ENCODE measurements around the gene LIN37. TPM values are rescaled to one million over a fixed set of nuclear protein-coding genes. Genes with fewer than 3 reads are reported as not detected.
A peak's percentile ranks its signal among the peaks of the same experiment; 100 is the strongest.

The LIN37 gene
- total RNA-seq, 1 experiment from 2014 or later: 5.9 TPM

GRCh38 chr19:35767288-35768081 lies 19.1 kb downstream of the LIN37 start:
- no peak overlapping the region for H3K4me2 ChIP-seq (ENCODE audit: insufficient read depth, insufficient read length, low read length)
- TF ChIP-seq, protein P1, sequence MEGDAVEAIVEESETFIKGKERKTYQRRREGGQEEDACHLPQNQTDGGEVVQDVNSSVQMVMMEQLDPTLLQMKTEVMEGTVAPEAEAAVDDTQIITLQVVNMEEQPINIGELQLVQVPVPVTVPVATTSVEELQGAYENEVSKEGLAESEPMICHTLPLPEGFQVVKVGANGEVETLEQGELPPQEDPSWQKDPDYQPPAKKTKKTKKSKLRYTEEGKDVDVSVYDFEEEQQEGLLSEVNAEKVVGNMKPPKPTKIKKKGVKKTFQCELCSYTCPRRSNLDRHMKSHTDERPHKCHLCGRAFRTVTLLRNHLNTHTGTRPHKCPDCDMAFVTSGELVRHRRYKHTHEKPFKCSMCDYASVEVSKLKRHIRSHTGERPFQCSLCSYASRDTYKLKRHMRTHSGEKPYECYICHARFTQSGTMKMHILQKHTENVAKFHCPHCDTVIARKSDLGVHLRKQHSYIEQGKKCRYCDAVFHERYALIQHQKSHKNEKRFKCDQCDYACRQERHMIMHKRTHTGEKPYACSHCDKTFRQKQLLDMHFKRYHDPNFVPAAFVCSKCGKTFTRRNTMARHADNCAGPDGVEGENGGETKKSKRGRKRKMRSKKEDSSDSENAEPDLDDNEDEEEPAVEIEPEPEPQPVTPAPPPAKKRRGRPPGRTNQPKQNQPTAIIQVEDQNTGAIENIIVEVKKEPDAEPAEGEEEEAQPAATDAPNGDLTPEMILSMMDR (conservative IDR thresholded peaks at IDR 0.05): no peak
- H3K23me2 ChIP-seq (ENCODE audit: insufficient read length, low read depth, low read length, poor library complexity, severe bottlenecking): no peaks in the 10 kb centered on the region
- H3K4ac ChIP-seq (ENCODE audit: low read depth, low read length): no peak overlapping the region
- no peak overlapping the region for H3K18ac ChIP-seq (ENCODE audit: insufficient read length, low read depth, low read length)
- no peak overlapping the region for H2AFZ ChIP-seq (ENCODE audit: low read length)
- no peak overlapping the region for H4K8ac ChIP-seq (replicated peaks; ENCODE audit: insufficient read length, low read depth, low read length)
- no peak overlapping the region for H2BK15ac ChIP-seq (ENCODE audit: low read depth, low read length)
- H3K79me1 ChIP-seq (ENCODE audit: insufficient read depth, low read depth, low read length, poor library complexity, severe bottlenecking): no peaks in the 10 kb centered on the region
- H3K79me2 ChIP-seq (ENCODE audit: insufficient read depth, low read length): no peaks in the 10 kb centered on the region
- no peak overlapping the region for H2BK12ac ChIP-seq (ENCODE audit: insufficient read length, low read depth, low read length)
- H4K91ac ChIP-seq (ENCODE audit: insufficient read length, low read depth, low read length): no peak overlapping the region
- no peak overlapping the region for H4K5ac ChIP-seq (ENCODE audit: insufficient read length, low read depth, low read length)
- no peak overlapping the region for H3K27ac ChIP-seq (ENCODE audit: insufficient read length, low read depth, low read length)
- Mint-ChIP-seq H3K4me1 (peaks cover 7 to 8% of the 10 kb centered on the region in 2 experiments), H3K27ac (peak overlapping the region; percentile 39 to 61 (median 40); a peak in 2 of 7 replicates), H3K4me3 (peak overlapping the region in 1 of 2 experiments; percentile 61; a peak in 2 of 5 replicates), H3K27me3 (ENCODE audit: low read depth) (peaks cover 11% of the 10 kb centered on the region), H3K9me3 (no peaks in the 10 kb centered on the region), H3K36me3 (ENCODE audit: insufficient read depth in 1 of 3, low read depth in 3 of 3) (peaks cover 4 to 31% (median 28%) of the 10 kb centered on the region in 3 experiments)
- no peak overlapping the region for H3K9ac ChIP-seq (ENCODE audit: extremely low read depth, insufficient read length, low read length)
- no peak overlapping the region for H2AK5ac ChIP-seq (ENCODE audit: insufficient read length, low read length)
- peak; percentile 96 for DNase-seq
- H4K20me1 ChIP-seq (ENCODE audit: control insufficient read depth, insufficient read depth, insufficient read length): no peaks in the 10 kb centered on the region
- no peak overlapping the region for H3K14ac ChIP-seq (ENCODE audit: insufficient read depth, low read length)
- H2BK5ac ChIP-seq (ENCODE audit: insufficient read length, low read length): no peak overlapping the region
- H3T11ph ChIP-seq (ENCODE audit: low read length): no peak overlapping the region
- H3K27me3 ChIP-seq (ENCODE audit: insufficient read depth, low read length): no peaks in the 10 kb centered on the region
- no peak overlapping the region for H3K56ac ChIP-seq (ENCODE audit: insufficient read length, low read depth, low read length)
- WGBS (ENCODE audit: extremely low coverage, insufficient read length, low lambda C conversion rate): no CpG with 5 or more reads among the region's 34 CpGs
- no peak overlapping the region for H2BK120ac ChIP-seq (ENCODE audit: low read depth, low read length, poor library complexity, severe bottlenecking)
- no peak overlapping the region for H2BK20ac ChIP-seq (ENCODE audit: low read depth, low read length, poor library complexity, severe bottlenecking)
- no peaks in the 10 kb centered on the region for H3K4me1 ChIP-seq (ENCODE audit: insufficient read depth, low read length)
- H3K9me3 ChIP-seq (ENCODE audit: control insufficient read depth, low read depth, low read length): no peaks in the 10 kb centered on the region
- no peak overlapping the region for H3K23ac ChIP-seq (ENCODE audit: insufficient read length, low read depth, low read length)

Measured in H9 (cell line).